Right kidney (tissue), 1 donor: ENCODE measurements around the gene ASS1.

Experiments
- DNase-seq: peaks from one replicate; pipeline ENCODE4 v3.0.0-alpha.2; 2016

ASS1 gene

GRCh38 chr9:130471411-130472183, 26.8 kb downstream of the ASS1 start:
- no peak for DNase-seq

GRCh38 chr9:130472184-130472705, 27.5 kb downstream of the ASS1 start:
- no peak for DNase-seq

GRCh38 chr9:130473009-130473408, 28.2 kb downstream of the ASS1 start:
- DNase-seq, result no peak

GRCh38 chr9:130473566-130473965, 28.8 kb downstream of the ASS1 start:
- no peak for DNase-seq

GRCh38 chr9:130474106-130474505, 29.3 kb downstream of the ASS1 start:
- no peak for DNase-seq

GRCh38 chr9:130476151-130476730, 31.5 kb downstream of the ASS1 start:
- DNase-seq, result no peak

GRCh38 chr9:130477564-130477963, 32.8 kb downstream of the ASS1 start:
- DNase-seq, result no peak

- no peak for DNase-seq
These were observed 33.4 kb downstream of the ASS1 start for GRCh38 chr9:130478152-130478551.

- no peak for DNase-seq
These were observed 34.2 kb downstream of the ASS1 start for GRCh38 chr9:130478736-130479575.

- no peak for DNase-seq
These were observed 34.8 kb downstream of the ASS1 start for GRCh38 chr9:130479587-130479986.

- no peak for DNase-seq
These were observed 35.9 kb downstream of the ASS1 start for GRCh38 chr9:130480673-130481072.

GRCh38 chr9:130482463-130482862, 37.7 kb downstream of the ASS1 start:
- DNase-seq, result no peak

GRCh38 chr9:130483371-130483971, 38.7 kb downstream of the ASS1 start:
- DNase-seq, result no peak

GRCh38 chr9:130484362-130485072, 39.8 kb downstream of the ASS1 start:
- DNase-seq, result no peak

- no peak for DNase-seq
These were observed 41.3 kb downstream of the ASS1 start for GRCh38 chr9:130486103-130486502.

- DNase-seq, result no peak
These were observed 42.7 kb downstream of the ASS1 start for GRCh38 chr9:130487500-130487899.

- no peak for DNase-seq
These were observed 44.0 kb downstream of the ASS1 start for GRCh38 chr9:130488621-130489330.

- DNase-seq, result no peak
These were observed 46.2 kb downstream of the ASS1 start for GRCh38 chr9:130490981-130491380.

- DNase-seq, result no peak
These were observed 47.2 kb downstream of the ASS1 start for GRCh38 chr9:130491830-130492482.

- DNase-seq, result no peak
These were observed 48.3 kb downstream of the ASS1 start for GRCh38 chr9:130493021-130493420.

- no peak for DNase-seq
These were observed 48.7 kb downstream of the ASS1 start for GRCh38 chr9:130493476-130493875.
